ENCODE measurements around the gene RPTOR.
A peak's percentile ranks its signal among the peaks of the same experiment; 100 is the strongest.

- TF ChIP-seq NFIC (IDR thresholded peaks at IDR 0.05; ENCODE audit: borderline replicate concordance) (no peak), CTCF (IDR thresholded peaks at IDR 0.05) (peak; percentile 100), USF2 (IDR thresholded peaks at IDR 0.05; ENCODE audit: borderline replicate concordance, low read depth, low read length) (peak; percentile 51), TEAD4 (IDR thresholded peaks at IDR 0.05; ENCODE audit: borderline replicate concordance, insufficient read depth) (no peak), RFX5 (IDR thresholded peaks at IDR 0.05; ENCODE audit: low read length) (peak; percentile 73), EZH2phosphoT487 (IDR thresholded peaks at IDR 0.05; ENCODE audit: borderline replicate concordance, low read depth) (no peak), YY1 (IDR thresholded peaks at IDR 0.05; ENCODE audit: low read depth) (no peak), MAX (IDR thresholded peaks at IDR 0.05; ENCODE audit: low read depth) (peak; percentile 94), RAD21 (IDR thresholded peaks at IDR 0.05; ENCODE audit: low read length) (peak; percentile 97), GABPA (IDR thresholded peaks at IDR 0.05; ENCODE audit: low read depth) (no peak), TCF12 (IDR thresholded peaks at IDR 0.05) (peak; percentile 46; the same call in 1 of the 2 replicates), ELF1 (IDR thresholded peaks at IDR 0.05) (no peak), SIN3A (IDR thresholded peaks at IDR 0.05; ENCODE audit: borderline replicate concordance, low read depth, low read length) (peak; percentile 96), TAF1 (IDR thresholded peaks at IDR 0.05; ENCODE audit: borderline replicate concordance, low read depth, low read length) (no peak)
Measured at GRCh38 chr17:80575057-80575875, 30.6 kb downstream of the RPTOR start.
